HG02943 (cell line): ENCODE data around the gene PTCHD4.
"Not testable (repeated sequence)": the region's sequence is repeated elsewhere in the genome, so short reads cannot be mapped to it uniquely, and the experiment has no call there.

Source experiments
- ATAC-seq: cut with Tn5 transposase; IDR thresholded peaks from one replicate; pipeline ENCODE4 v1.9.1; 2021; ENCODE audit warnings: mild to moderate bottlenecking, low read depth, moderate library complexity; ENCODE audit not compliant: unreplicated experiment

Gene PTCHD4

DNA sequence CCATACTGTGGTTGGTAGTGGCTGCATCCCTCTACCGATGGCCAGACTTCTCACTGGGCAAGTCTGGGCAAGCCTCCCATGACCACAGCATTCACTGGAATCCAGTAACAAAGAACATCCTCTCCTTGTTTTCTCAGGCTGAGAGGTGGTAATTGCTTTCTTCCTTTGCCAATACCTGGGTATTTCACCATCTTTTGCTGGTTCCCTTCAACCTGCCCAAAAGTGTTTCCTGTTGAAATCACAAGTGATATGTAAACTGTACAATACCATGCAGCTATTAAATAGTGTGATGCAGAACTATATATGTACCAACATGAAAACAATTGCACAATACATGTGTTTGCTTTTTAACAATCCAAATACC, at the start of gene PTCHD4:
PTCHD4 (minus strand) TSS at position 55 of the 364 bp plus-strand sequence. CDS start 42,240 bp downstream, outside the sequence.
- no peak for ATAC-seq

GRCh38 chr6:48151142-48151541, 40.1 kb upstream of the PTCHD4 start:
- ATAC-seq: no peak

GRCh38 chr6:48150701-48151100, 39.7 kb upstream of the PTCHD4 start:
- ATAC-seq: no peak

DNA sequence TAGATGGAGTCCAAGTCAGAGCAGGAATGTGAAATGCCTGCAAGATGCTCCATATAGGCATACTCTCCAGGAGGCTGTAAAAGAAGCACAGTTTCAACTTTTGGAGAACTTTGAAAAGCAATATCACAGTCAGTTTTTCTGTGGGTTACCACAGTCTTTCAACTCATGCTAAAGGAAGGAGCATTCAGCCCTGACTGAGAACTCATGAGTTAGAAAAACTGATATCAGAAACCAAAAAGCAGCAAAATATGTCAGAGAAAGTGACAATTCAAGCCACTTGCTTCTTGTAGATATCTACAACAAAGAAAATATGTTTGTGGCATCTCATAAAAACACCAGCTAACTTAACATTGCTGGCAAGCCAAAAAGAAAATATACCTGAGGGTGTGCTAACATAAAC, 36.1 kb upstream of the PTCHD4 start:
- ATAC-seq: no peak

GRCh38 chr6:48144021-48144420, 33.0 kb upstream of the PTCHD4 start:
- ATAC-seq: no peak

GRCh38 chr6:48141975-48142374, 31.0 kb upstream of the PTCHD4 start:
- ATAC-seq: no peak

DNA sequence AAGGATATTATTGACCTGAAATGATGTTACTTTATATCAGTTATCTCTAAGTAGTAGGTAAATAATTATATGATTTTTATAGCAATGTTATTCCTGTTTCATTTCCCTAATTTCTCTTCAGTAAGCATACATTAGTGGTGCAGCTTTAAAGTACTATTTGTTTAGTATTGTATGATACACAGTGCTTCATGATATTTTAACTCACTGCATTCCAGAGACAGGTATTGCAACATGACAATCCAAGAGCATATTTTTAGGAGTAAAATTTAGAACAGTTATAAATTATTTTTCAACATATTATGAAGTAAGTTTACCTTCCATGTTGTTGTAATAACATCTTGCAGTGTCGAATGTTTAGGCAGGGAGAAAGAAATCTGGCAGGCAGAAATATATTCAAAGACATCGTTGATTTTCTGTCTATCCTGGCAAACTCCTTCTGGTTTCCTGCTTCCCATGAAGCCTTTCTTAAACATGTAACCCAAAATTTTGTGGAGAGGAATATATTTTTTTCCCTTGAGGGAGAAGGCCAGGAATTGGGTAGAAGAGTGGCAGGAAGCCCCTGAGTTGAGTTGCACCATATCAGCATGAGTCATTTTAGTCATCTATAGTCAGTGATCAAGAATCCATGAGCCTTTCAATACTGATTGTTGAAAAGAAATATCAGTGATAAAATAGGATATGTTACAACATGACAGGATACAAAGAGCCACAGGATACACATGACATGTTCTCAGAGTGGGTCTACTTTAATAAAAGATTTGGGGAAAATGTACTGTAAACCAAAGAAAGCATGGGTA, 29.0 kb upstream of the PTCHD4 start:
- no peak for ATAC-seq

DNA sequence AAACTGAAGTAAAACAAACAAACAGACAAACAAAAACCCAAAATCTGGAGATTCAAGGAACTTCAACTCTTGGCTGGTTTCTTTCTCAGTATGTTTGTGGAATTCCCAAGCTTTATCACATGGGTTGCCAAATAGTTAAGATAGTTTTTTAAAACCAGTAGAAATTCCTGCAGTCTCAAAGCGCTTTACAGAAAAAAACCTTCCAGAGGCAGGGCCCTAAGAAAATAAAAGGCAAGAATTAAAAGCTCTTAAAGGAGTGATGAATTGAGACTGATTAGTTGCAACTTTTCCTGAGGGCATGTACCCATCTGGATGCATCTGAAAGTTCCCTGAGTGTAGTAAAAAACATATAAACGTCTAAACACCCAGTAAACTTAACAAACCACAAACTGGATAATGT, 25.9 kb upstream of the PTCHD4 start:
- no peak for ATAC-seq

- no peak for ATAC-seq
Observed at GRCh38 chr6:48135323-48136084, 24.5 kb upstream of the PTCHD4 start.

DNA sequence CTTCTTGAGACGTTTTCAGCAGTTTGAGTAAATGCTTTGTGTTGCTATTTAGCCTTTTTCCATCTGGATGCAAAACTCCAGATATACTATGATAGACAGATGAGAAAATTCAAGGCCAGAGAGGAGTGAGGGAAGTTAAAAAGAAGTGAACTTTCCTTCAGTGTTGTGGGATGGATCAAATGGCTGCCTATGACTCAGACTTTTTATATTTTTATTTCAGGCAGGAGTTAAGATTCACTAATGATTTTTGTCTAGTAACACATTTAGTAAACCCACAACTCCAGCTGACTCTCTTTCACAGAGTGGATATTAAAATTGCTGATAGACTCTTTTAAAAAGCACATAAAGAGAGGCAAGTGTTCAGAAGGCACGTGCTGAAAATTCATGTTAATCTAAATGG, 23.2 kb upstream of the PTCHD4 start:
- no peak for ATAC-seq

- no peak for ATAC-seq
Observed at GRCh38 chr6:48123601-48124000, 12.6 kb upstream of the PTCHD4 start.

DNA sequence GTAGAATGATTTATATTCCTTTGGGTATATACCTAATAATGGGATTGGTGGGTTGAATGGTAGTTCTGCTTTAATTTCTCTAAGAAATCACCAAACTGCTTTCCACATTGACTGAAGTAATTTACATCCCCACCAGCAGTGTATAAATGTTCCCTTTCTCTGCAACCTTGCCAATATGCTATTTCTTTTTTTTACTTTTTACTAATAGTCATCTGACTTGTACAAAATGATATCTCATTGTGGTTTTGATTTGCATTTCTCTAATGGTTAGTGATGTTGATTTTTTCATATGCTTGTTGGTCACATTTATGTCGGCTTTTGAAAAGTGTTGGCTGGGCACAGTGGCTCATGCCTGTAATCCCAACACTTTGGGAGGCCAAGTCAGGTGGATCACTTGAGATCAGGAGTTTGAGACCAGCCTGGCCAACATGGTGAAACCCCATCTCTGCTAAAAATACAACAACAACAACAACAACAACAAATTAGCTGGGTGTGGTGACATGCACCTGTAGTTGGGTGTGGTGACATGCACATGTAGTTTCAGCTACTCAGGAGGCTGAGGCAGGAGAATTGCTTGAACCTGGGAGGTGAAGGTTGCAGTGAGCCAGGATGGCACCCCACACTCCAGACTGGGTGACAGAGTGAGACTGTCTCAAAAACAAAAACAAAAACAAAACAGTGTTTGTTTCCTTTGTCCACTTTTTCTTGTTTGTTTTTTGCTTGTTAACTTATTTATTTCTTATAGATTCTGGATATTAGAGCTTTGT, 11.2 kb upstream of the PTCHD4 start:
- not testable (repeated sequence) for ATAC-seq

- no peak for ATAC-seq
Observed at GRCh38 chr6:48116699-48117645, 6.0 kb upstream of the PTCHD4 start.

- no peak for ATAC-seq
Observed at GRCh38 chr6:48113130-48113529, 2.1 kb upstream of the PTCHD4 start.

DNA sequence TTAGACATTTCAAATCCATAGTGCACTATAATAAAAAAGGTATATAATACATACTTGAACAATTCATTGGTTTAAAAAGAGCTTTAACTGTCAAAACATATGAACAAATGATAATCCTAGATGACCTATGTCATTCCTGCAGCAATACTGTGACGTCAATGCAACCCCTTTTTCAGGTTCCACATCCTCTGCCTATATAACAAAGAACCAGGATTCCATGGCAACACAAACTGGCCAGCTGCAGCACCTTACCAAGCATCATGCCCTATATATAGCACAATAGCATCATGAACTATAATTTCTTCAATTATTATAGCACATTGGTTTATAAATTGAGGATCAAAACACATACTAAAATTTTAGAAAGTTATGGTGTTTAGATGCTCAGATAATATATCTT, 578 bp upstream of the PTCHD4 start:
- no peak for ATAC-seq

DNA sequence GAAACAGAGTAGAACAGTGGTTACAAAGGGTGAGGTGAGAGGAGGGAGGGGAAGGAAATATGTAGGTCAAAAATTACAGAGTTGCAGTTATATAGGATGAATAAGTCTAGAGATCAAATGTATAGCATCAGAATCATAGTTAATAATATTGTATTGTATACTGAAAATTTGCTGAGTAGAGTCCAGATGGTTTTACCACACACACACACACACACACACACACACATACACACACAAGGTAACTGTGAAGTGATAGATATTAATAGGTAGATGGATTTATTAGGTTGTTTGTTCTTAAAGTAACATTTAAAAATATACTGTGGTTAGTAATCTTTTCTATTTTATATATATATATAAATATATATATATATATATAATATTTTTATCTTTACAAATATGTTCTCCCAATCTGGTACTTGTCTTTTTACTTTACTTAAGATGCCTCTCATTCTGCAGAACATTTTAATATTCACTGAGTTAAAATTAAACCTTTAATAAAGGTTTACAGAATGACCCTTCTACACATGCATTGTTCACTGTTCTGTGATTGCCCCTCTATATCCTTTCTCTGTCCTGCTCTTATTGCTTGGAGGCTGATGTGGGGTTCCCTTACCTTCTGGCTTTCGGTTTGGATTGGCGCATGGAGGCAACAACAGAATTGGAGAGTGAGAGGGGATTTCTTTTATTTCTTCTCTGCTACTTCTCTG, 408 bp downstream of the PTCHD4 start:
- ATAC-seq: no peak

GRCh38 chr6:48109944-48110343, 1.1 kb downstream of the PTCHD4 start:
- ATAC-seq: no peak

DNA sequence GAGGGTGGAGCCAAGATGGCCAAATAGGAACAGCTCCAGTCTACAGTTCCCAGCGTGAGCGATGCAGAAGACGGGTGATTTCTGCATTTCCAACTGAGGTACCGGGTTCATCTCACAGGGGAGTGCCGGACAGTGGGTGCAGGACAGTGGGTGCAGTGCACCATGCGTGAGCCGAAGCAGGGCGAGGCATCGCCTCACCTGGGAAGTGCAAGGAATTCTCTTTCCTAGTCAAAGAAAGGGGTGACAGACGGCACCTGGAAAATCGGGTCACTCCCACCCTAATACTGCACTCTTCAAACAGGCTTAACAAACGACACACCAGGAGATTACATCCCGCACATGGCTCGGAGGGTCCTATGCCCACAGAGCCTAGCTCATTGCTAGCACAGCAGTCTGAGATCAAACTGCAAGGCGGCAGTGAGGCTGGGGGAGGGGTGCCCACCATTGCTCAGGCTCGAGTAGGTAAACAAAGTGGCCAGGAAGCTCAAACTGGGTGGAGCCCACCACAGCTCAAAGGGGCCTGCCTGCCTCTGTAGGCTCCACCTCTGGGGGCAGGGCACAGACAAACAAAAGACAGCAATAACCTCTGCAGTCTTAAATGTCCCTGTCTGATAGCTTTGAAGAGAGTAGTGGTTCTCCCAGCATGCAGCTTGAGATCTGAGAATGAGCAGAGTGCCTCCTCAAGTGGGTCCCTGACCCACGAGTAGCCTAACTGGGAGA, 8.4 kb downstream of the PTCHD4 start:
- not testable (repeated sequence) for ATAC-seq

GRCh38 chr6:48101290-48101689, 9.7 kb downstream of the PTCHD4 start:
- no peak for ATAC-seq
